HepG2 (cell line): Measurements from ENCODE around the gene PPP1R12B. TPM values are rescaled to one million over a fixed set of nuclear protein-coding genes. Genes with fewer than 3 reads are reported as not detected.

Source experiments
- DZIP1 ChIP-seq: sonication (generic); formaldehyde crosslinking; IDR thresholded peaks from 2 replicates; pipeline ENCODE4 v1.5.0; 2020; ENCODE audit warnings: mild to moderate bottlenecking, missing genetic modification reagents
- MBD4 ChIP-seq: IDR thresholded peaks from 2 replicates; pipeline ENCODE4 v1.6.1; 2012; ENCODE audit warnings: low read length, inconsistent platforms, borderline replicate concordance
- PRMT3 ChIP-seq: sonication (generic); formaldehyde crosslinking; IDR thresholded peaks from 2 replicates; pipeline ENCODE4 v1.8.1; 2022; ENCODE audit warnings: low read depth, mild to moderate bottlenecking, moderate library complexity, missing genetic modification reagents, borderline replicate concordance
- ZFP41 ChIP-seq: sonication (generic); formaldehyde crosslinking; IDR thresholded peaks from 2 replicates; pipeline ENCODE4 v1.4.0; 2020; ENCODE audit warnings: mild to moderate bottlenecking, missing genetic modification reagents, borderline replicate concordance
- ZNF407 ChIP-seq: sonication (generic); formaldehyde crosslinking; IDR thresholded peaks from one replicate; pipeline ENCODE4 v1.5.1; 2020; ENCODE audit warnings: mild to moderate bottlenecking, missing genetic modification reagents; ENCODE audit errors: not compliant biosample characterization
- ZNF468 ChIP-seq: sonication (generic); formaldehyde crosslinking; IDR thresholded peaks from 2 replicates; pipeline ENCODE4 v1.8.0; 2022; ENCODE audit warnings: mild to moderate bottlenecking, moderate library complexity, missing genetic modification reagents
- ZNF512 ChIP-seq: sonication (generic); formaldehyde crosslinking; IDR thresholded peaks from 2 replicates; pipeline ENCODE4 v1.4.0; 2020; ENCODE audit warnings: mild to moderate bottlenecking, missing genetic modification reagents
- polyA plus RNA-seq, 8 experiments: library from polyadenylated mRNA; depleted of rRNA in 3 of 8; stranded (reverse) in 7 of 8; unstranded in 1 of 8; fragments of >200 nt; fragmentation: Illumina TruSeq in 4 of 8; extraction: Trizol in 4 of 8; gene quantifications; 2 replicates each; pipeline versions ENCODE4 v1.2.1 to v1.2.3, GENCODE V29; 2011 to 2016; ENCODE audit warnings: low read depth in 4 of 8, missing spikeins in 1 of 8, mixed read lengths in 1 of 8; ENCODE audit not compliant: insufficient read depth in 1 of 8
- total RNA-seq, 5 experiments: library from RNA; depleted of rRNA; stranded (reverse); fragments of >200 nt; fragmentation: Illumina TruSeq; extraction: Trizol; gene quantifications; 2 replicates each; pipeline ENCODE4 v1.2.3, GENCODE V29; 2016; ENCODE audit warnings: low read depth in 1 of 5

PPP1R12B gene
- total and polyA plus RNA-seq, 2 of the 13 experiments (the other 11 are each of a cell fraction or from before 2014, with no cell fraction given) = 12.0 to 13.6 TPM

DNA sequence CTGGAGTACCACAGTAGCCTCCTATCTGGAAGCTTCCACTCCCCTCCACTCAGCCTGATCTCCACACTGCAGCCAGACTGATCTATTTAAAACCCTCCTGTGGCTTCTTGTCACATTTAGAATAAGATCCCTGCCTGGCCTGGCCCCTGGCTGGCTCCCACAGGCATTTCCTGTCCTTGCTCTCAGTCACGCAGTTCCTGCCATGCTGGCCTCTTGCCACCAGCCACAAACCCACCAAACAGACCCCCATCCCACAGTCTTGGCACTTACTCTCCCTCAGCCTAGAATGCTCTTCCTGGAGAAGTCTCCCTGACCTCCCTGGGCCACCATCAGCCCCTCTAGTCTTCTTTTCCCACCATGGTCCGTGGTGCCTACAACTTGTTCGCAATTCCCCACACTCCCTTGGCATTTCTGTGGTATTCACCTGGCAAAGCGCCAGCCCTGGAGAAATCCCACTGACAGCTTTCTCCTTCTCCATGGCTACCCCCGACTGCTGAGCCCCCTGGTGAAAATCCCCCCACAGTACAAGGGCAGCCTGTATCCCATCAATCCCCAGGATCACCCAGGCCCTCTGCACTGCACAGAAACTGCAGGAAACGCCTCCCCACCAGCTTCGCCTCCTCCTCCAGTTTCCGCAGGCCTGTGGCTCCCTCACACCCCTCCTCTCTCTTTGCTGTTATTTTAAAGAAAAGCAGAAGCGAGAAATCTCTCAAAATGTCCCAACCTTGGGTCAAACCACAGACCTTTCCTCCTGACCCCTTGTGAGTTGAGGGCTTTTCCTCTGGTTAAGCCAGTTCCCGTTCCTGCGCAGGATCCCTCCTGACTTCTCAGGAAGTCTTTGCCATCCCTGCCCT is 267.2 kb downstream of the PPP1R12B start (continued):
- TF ChIP-seq ZNF407 (CRISPR knock-in tag) (no peak), PRMT3 (CRISPR knock-in tag) (no peak), DZIP1 (CRISPR knock-in tag) (no peak), ZFP41 (CRISPR knock-in tag) (no peak), MBD4 (no peak), ZNF512 (CRISPR knock-in tag) (no peak), ZNF468 (CRISPR knock-in tag) (no peak)
